Mesothelial cell of epicardium (in vitro differentiated cells): ENCODE results near the gene NCKAP5. TPM values are rescaled to one million over a fixed set of nuclear protein-coding genes. Genes with fewer than 3 reads are reported as not detected.

Source experiments
- DNase-seq, 2 experiments: peaks; one replicate each; pipeline ENCODE4 v3.0.0; 2021; ENCODE audit warnings: low spot score in 2 of 2; ENCODE audit not compliant: unreplicated experiment in 2 of 2
- H3K27ac Mint-ChIP-seq: 2 replicates; pipeline ENCODE4 v1.8.0; 2021; ENCODE audit warnings: mixed read lengths
- H3K27me3 Mint-ChIP-seq: 2 replicates; pipeline ENCODE4 v1.8.0; 2021; ENCODE audit warnings: low read depth, mixed read lengths
- H3K36me3 Mint-ChIP-seq: 2 replicates; pipeline ENCODE4 v1.8.0; 2021; ENCODE audit warnings: mixed read lengths
- H3K4me1 Mint-ChIP-seq: 2 replicates; pipeline ENCODE4 v1.8.0; 2021; ENCODE audit warnings: mixed read lengths
- H3K4me3 Mint-ChIP-seq: 2 replicates; pipeline ENCODE4 v1.8.0; 2021; ENCODE audit warnings: mild to moderate bottlenecking, moderate library complexity, mixed read lengths
- H3K9me3 Mint-ChIP-seq: 2 replicates; pipeline ENCODE4 v1.8.0; 2021; ENCODE audit warnings: mixed read lengths
- CTCF ChIP-seq: fragments of 200-600 bp; sonication (generic); IDR thresholded peaks from one replicate; pipeline ENCODE4 v1.5.0; 2021; ENCODE audit warnings: antibody characterized with exemption; ENCODE audit not compliant: unreplicated experiment
- total RNA-seq: library from RNA; stranded (reverse); gene quantifications from 3 replicates; pipeline ENCODE4 v1.2.1, GENCODE V29; 2021

The NCKAP5 gene
- total RNA-seq, 1 donor from 2014 or later, result 2.1 TPM

GRCh38 chr2:132638313-132639040, 929.8 kb downstream of the NCKAP5 start:
- Mint-ChIP-seq H3K27me3 (peaks cover 4% of the 10 kb centered on the region), H3K4me3 (no peak overlapping the region), H3K9me3 (no peaks in the 10 kb centered on the region), H3K36me3 (no peaks in the 10 kb centered on the region), H3K4me1 (no peaks in the 10 kb centered on the region), H3K27ac (no peak overlapping the region)
- TF ChIP-seq CTCF, result no peak
- no peak for DNase-seq

DNA sequence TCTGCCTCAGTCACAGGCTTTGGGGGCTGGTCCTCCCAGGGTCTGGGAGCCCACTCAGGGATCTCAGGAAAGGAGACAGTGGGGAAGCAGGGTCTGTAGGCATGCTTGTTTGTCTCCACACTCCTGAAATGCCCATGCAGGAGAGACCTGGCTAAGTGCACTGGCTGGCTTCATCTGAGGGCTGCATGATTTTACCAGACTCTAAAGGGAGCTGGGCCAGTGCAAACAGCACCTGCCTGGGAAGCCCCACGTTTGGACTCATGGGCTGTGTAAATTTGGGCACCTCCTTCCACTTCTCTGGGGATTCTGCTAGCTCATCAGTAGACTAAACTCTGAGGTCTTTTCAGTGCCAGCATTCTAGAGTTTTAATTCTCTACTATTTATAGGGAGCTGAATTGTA, 931.9 kb downstream of the NCKAP5 start:
- Mint-ChIP-seq H3K27me3 (peaks cover 4% of the 10 kb centered on the region), H3K27ac (no peak overlapping the region), H3K4me1 (peaks cover 9% of the 10 kb centered on the region)

GRCh38 chr2:132633635-132634034, 934.6 kb downstream of the NCKAP5 start:
- no peak overlapping the region for H3K4me3 Mint-ChIP-seq
- TF ChIP-seq CTCF, result no peak
- no peaks in the 10 kb centered on the region for H3K36me3 Mint-ChIP-seq
- H3K27ac Mint-ChIP-seq, result no peak overlapping the region
- peaks cover 15% of the 10 kb centered on the region for H3K4me1 Mint-ChIP-seq
- no peaks in the 10 kb centered on the region for H3K9me3 Mint-ChIP-seq
- peaks cover 4% of the 10 kb centered on the region for H3K27me3 Mint-ChIP-seq
- no peak for DNase-seq

More for the DNA sequence above, 931.9 kb downstream of the NCKAP5 start:
- Mint-ChIP-seq H3K36me3 (no peaks in the 10 kb centered on the region), H3K9me3 (no peaks in the 10 kb centered on the region), H3K4me3 (no peak overlapping the region)
- no peak for TF ChIP-seq CTCF
- no peak for DNase-seq

GRCh38 chr2:132632000-132632649, 936.1 kb downstream of the NCKAP5 start:
- H3K27me3 Mint-ChIP-seq, result peaks cover 9% of the 10 kb centered on the region
- peaks cover 15% of the 10 kb centered on the region for H3K4me1 Mint-ChIP-seq
- no peak overlapping the region for H3K4me3 Mint-ChIP-seq
- no peaks in the 10 kb centered on the region for H3K36me3 Mint-ChIP-seq
- no peaks in the 10 kb centered on the region for H3K9me3 Mint-ChIP-seq
- DNase-seq, result no peak
- no peak for TF ChIP-seq CTCF
- H3K27ac Mint-ChIP-seq, result no peak overlapping the region

GRCh38 chr2:132627536-132627935, 940.7 kb downstream of the NCKAP5 start:
- H3K4me1 Mint-ChIP-seq, result peaks cover 15% of the 10 kb centered on the region
- no peak for DNase-seq
- peaks cover 21% of the 10 kb centered on the region for H3K27me3 Mint-ChIP-seq
- H3K4me3 Mint-ChIP-seq, result no peak overlapping the region
- H3K36me3 Mint-ChIP-seq, result no peaks in the 10 kb centered on the region
- no peak for TF ChIP-seq CTCF
- no peak overlapping the region for H3K27ac Mint-ChIP-seq
- H3K9me3 Mint-ChIP-seq, result no peaks in the 10 kb centered on the region
